Measurements from ENCODE around the gene WDR38. TPM values are rescaled to one million over a fixed set of nuclear protein-coding genes. Genes with fewer than 3 reads are reported as not detected.

WDR38 gene
- total and polyA plus RNA-seq, 9 of the 15 experiments (the other 6 are each of a cell fraction or from before 2014, with no cell fraction given) = not detected

DNA sequence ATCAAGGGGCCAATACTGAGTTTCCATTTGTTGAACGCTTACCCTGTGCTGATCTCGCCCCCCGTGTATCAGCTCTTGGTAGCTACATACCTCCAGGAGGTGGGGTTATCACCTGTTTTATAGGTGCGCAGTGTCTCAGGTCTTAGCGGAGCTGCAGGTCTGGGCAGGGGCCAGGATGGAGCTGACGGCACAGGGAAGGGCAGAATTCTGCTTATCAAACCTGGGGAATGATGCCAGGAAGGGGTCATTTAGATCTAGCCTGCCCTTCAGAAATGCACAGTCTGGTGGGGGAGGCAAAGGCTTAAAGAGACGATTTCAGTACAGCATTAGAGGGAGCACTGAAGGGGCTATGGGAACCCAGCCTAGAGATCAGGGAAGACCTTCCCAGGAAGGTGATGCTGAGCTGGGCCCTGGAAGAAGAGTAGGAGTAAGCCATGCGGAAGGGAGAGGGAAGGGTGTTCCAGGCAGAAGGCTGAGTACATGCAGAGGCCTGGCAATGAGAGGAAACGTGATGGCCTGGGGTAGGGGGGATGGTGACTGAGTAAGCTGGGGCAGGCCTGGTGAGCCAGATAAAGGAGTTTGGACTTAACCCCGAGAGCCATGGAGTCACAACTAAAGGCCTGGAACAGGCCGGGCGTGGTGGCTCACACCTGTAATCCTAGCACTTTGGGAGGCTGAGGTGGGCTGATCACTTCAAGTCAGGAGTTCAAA lies 44.9 kb upstream of the WDR38 start:
- no peaks in the 10 kb centered on the region for H3K9me1 ChIP-seq (ENCODE audit: control insufficient read depth, insufficient read depth, low read length)
- no peaks in the 10 kb centered on the region for H4K20me1 ChIP-seq (replicated peaks; ENCODE audit: control insufficient read depth, insufficient read depth, low read length)
- DNase-seq (ENCODE audit: extremely low read depth in 1 of 4, low spot score in 3 of 4) (peak in 2 of 4 experiments; percentile 39 to 40), FAIRE-seq (no peak), ATAC-seq (peak; percentile 38; the same call in 2 of the 3 replicates)
- CTCF ChIA-PET (ENCODE audit: low intra/inter-chr PET ratio) = no interaction called here
- peak overlapping the region; percentile 50; the same call in 1 of the 2 replicates for H2AFZ ChIP-seq (ENCODE audit: low read depth, low read length)
- POLR2A ChIA-PET = interaction anchor here (0.6 to 1.4 kb wide), 3 partner anchors 8 to 13 kb away, joined by 3 read pairs; no protein-coding TSS in a partner anchor
- in situ Hi-C loops (cut with MboI) = no loop called here
- no peak overlapping the region for H3K27ac ChIP-seq (ENCODE audit: extremely low read depth, low read depth, low read length)
- no peak overlapping the region for H3K4me3 ChIP-seq
- H3K4me2 ChIP-seq (ENCODE audit: insufficient read depth, low read length) = no peak overlapping the region
- WGBS (ENCODE audit: insufficient coverage, low coverage, missing lambda C conversion rate) = 58% methylated on average over 12 of the region's 12 CpGs
- H3K4me1 ChIP-seq (replicated peaks in 1 of 2; ENCODE audit: control insufficient read depth in 2 of 2, insufficient read depth in 2 of 2, low read length in 2 of 2) = peaks cover 2 to 24% of the 10 kb centered on the region in 2 experiments; a peak in 4 of 5 replicates
- no peaks in the 10 kb centered on the region for H3K79me2 ChIP-seq (ENCODE audit: control insufficient read depth, insufficient read depth, low read length)
- no peaks in the 10 kb centered on the region for H3K9me3 ChIP-seq (replicated peaks; ENCODE audit: control insufficient read depth, insufficient read depth, low read depth, low read length)
- H3K36me3 ChIP-seq (ENCODE audit: control insufficient read depth, insufficient read depth, low read length) = no peaks in the 10 kb centered on the region
- intact Hi-C loops (cut with micrococcal nuclease) = no loop called here
- no TSS peak for BruUV-seq (replicated peaks)
- no peaks in the 10 kb centered on the region for H3K27me3 ChIP-seq (ENCODE audit: control insufficient read depth in 2 of 2, insufficient read depth in 2 of 2, low read length in 2 of 2)
- H3K9ac ChIP-seq (ENCODE audit: insufficient read depth in 1 of 2, low read depth in 2 of 2, low read length in 2 of 2) = peak overlapping the region in 1 of 2 experiments; percentile 0; a peak in 1 of 4 replicates
- TF ChIP-seq HOMEZ (CRISPR knock-in tag; IDR thresholded peaks at IDR 0.05) (no peak), MCM5 (IDR thresholded peaks at IDR 0.05; ENCODE audit: low read depth) (no peak), ZNF436 (CRISPR knock-in tag; IDR thresholded peaks at IDR 0.05) (no peak), SOX6 (IDR thresholded peaks at IDR 0.05) (no peak), EWSR1 (IDR thresholded peaks at IDR 0.05; ENCODE audit: borderline replicate concordance, low read depth, partially characterized antibody) (no peak), ZNF778 (CRISPR knock-in tag; IDR thresholded peaks at IDR 0.05) (no peak), HSF4 (CRISPR knock-in tag; IDR thresholded peaks at IDR 0.05; ENCODE audit: borderline replicate concordance) (no peak), DPF2 (IDR thresholded peaks at IDR 0.05) (0 out of 2 replicates have a peak, but pooled peaks have one; percentile 21), CBFA2T3 (IDR thresholded peaks at IDR 0.05) (peak; percentile 74), ZC3H4 (CRISPR knock-in tag; IDR thresholded peaks at IDR 0.05; ENCODE audit: borderline replicate concordance) (no peak), ARID1B (IDR thresholded peaks at IDR 0.05) (peak; percentile 59), TAF7 (tag; IDR thresholded peaks at IDR 0.05) (no peak), ZNF124 (CRISPR knock-in tag; IDR thresholded peaks at IDR 0.05) (no peak), ZNF347 (CRISPR knock-in tag; IDR thresholded peaks at IDR 0.05; ENCODE audit: low read depth) (no peak), ZNF717 (CRISPR knock-in tag; IDR thresholded peaks at IDR 0.05) (no peak), ZSCAN29 (IDR thresholded peaks at IDR 0.05) (no peak), PHF20 (IDR thresholded peaks at IDR 0.05; ENCODE audit: partially characterized antibody) (no peak), NCOA1 (IDR thresholded peaks at IDR 0.05; ENCODE audit: low read depth) (no peak), TSHZ1 (CRISPR knock-in tag; IDR thresholded peaks at IDR 0.05) (no peak)
- TF ChIP-seq, protein P1, sequence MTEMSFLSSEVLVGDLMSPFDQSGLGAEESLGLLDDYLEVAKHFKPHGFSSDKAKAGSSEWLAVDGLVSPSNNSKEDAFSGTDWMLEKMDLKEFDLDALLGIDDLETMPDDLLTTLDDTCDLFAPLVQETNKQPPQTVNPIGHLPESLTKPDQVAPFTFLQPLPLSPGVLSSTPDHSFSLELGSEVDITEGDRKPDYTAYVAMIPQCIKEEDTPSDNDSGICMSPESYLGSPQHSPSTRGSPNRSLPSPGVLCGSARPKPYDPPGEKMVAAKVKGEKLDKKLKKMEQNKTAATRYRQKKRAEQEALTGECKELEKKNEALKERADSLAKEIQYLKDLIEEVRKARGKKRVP (CRISPR knock-in tag; IDR thresholded peaks at IDR 0.05) = no peak

All from K562 (cell line).